Liver (tissue), 9 donors: ENCODE data around the gene BRWD1. TPM values are rescaled to one million over a fixed set of nuclear protein-coding genes. Genes with fewer than 3 reads are reported as not detected.

Experiments used
- DNase-seq: peaks from one replicate; pipeline ENCODE4 v3.0.0-alpha.2; 2017; ENCODE audit warnings: low spot score
- H3K27ac ChIP-seq, 2 donors: one replicate each; pipeline ENCODE4 v1.7.0; 2013; ENCODE audit warnings: inconsistent platforms in 2 of 2, low read length in 2 of 2, control low read depth in 1 of 2, low read depth in 1 of 2, mild to moderate bottlenecking in 1 of 2
- H3K27me3 ChIP-seq, 4 donors: one replicate each; pipeline versions ENCODE4 v1.6.1 to v1.7.0; 2013; ENCODE audit warnings: low read length in 3 of 4, inconsistent platforms in 1 of 4, mild to moderate bottlenecking in 1 of 4, moderate library complexity in 1 of 4; ENCODE audit not compliant: control insufficient read depth in 4 of 4, insufficient read depth in 4 of 4
- H3K36me3 ChIP-seq, 4 donors: one replicate each; pipeline versions ENCODE4 v1.6.1 to v1.7.0; 2013; ENCODE audit warnings: low read length in 3 of 4, mild to moderate bottlenecking in 3 of 4, low read depth in 1 of 4, moderate library complexity in 1 of 4; ENCODE audit not compliant: control insufficient read depth in 4 of 4, insufficient read depth in 3 of 4
- H3K4me1 ChIP-seq, 4 donors: one replicate each; pipeline versions ENCODE4 v1.6.1 to v1.7.0; 2013; ENCODE audit warnings: low read length in 3 of 4, mild to moderate bottlenecking in 3 of 4, moderate library complexity in 1 of 4; ENCODE audit not compliant: control insufficient read depth in 4 of 4, insufficient read depth in 4 of 4
- H3K4me3 ChIP-seq, 3 donors: one replicate each; pipeline versions ENCODE4 v1.6.1 to v1.7.0; 2013; ENCODE audit warnings: low read length in 3 of 3, control low read depth in 1 of 3, low read depth in 1 of 3, mild to moderate bottlenecking in 1 of 3
- H3K9ac ChIP-seq, 2 donors: one replicate each; pipeline ENCODE4 v1.7.0; 2013; ENCODE audit warnings: low read length in 2 of 2, mild to moderate bottlenecking in 2 of 2, moderate library complexity in 2 of 2, control low read depth in 1 of 2, low read depth in 1 of 2
- H3K9me3 ChIP-seq, 4 donors: one replicate each; pipeline versions ENCODE4 v1.6.1 to v1.7.0; 2013; ENCODE audit warnings: low read length in 3 of 4; ENCODE audit not compliant: control insufficient read depth in 4 of 4
- ATF3 ChIP-seq: IDR thresholded peaks from 2 replicates; pipeline ENCODE4 v1.6.1; 2016; ENCODE audit warnings: antibody characterized with exemption
- CTCF ChIP-seq: fragments of 150-350 bp; IDR thresholded peaks from 2 replicates; pipeline ENCODE4 v1.5.1; 2017; ENCODE audit warnings: improper control_type of control experiment, low read depth, low read length; ENCODE audit not compliant: missing input control
- EGR1 ChIP-seq, 2 donors: IDR thresholded peaks; 2 replicates each; pipeline ENCODE4 v1.6.1; 2016 to 2018; ENCODE audit warnings: antibody characterized with exemption in 2 of 2, low read depth in 2 of 2
- FOXA1 ChIP-seq: IDR thresholded peaks from 2 replicates; pipeline ENCODE4 v1.6.1; 2016; ENCODE audit warnings: antibody characterized with exemption
- FOXA2 ChIP-seq: IDR thresholded peaks from 2 replicates; pipeline ENCODE4 v1.6.1; 2016; ENCODE audit warnings: antibody characterized with exemption
- GABPA ChIP-seq, 2 donors: IDR thresholded peaks in 1 of 2; conservative IDR thresholded peaks in 1 of 2; 2 replicates each; pipeline ENCODE4 v1.6.1; 2016; ENCODE audit warnings: antibody characterized with exemption in 2 of 2, mild to moderate bottlenecking in 1 of 2, moderate library complexity in 1 of 2
- HNF4A ChIP-seq, 2 donors: conservative IDR thresholded peaks; 2 replicates each; pipeline ENCODE4 v1.6.1; 2016; ENCODE audit warnings: antibody characterized with exemption in 2 of 2, mild to moderate bottlenecking in 2 of 2
- HNF4G ChIP-seq: IDR thresholded peaks from 2 replicates; pipeline ENCODE4 v1.6.1; 2016; ENCODE audit warnings: antibody characterized with exemption
- JUND ChIP-seq, 2 donors: IDR thresholded peaks; 2 replicates each; pipeline ENCODE4 v1.6.1; 2016; ENCODE audit warnings: antibody characterized with exemption in 2 of 2
- MAX ChIP-seq: IDR thresholded peaks from 2 replicates; pipeline ENCODE4 v1.6.1; 2016; ENCODE audit warnings: antibody characterized with exemption
- NR2F2 ChIP-seq: IDR thresholded peaks from 2 replicates; pipeline ENCODE4 v1.6.1; 2016; ENCODE audit warnings: antibody characterized with exemption
- RAD21 ChIP-seq, 2 donors: IDR thresholded peaks; 2 replicates each; pipeline ENCODE4 v1.6.1; 2016; ENCODE audit warnings: antibody characterized with exemption in 2 of 2, mild to moderate bottlenecking in 2 of 2
- REST ChIP-seq: IDR thresholded peaks from 2 replicates; pipeline ENCODE4 v1.6.1; 2016; ENCODE audit warnings: antibody characterized with exemption, mild to moderate bottlenecking
- RXRA ChIP-seq, 2 donors: IDR thresholded peaks; 2 replicates each; pipeline ENCODE4 v1.6.1; 2017 to 2018; ENCODE audit warnings: antibody characterized with exemption in 2 of 2, mild to moderate bottlenecking in 1 of 2
- SP1 ChIP-seq: IDR thresholded peaks from 2 replicates; pipeline ENCODE4 v1.6.1; 2018; ENCODE audit warnings: antibody characterized with exemption, mild to moderate bottlenecking
- TAF1 ChIP-seq: conservative IDR thresholded peaks from 2 replicates; pipeline ENCODE4 v1.6.1; 2016; ENCODE audit warnings: antibody characterized with exemption, mild to moderate bottlenecking
- YY1 ChIP-seq: IDR thresholded peaks from 2 replicates; pipeline ENCODE4 v1.6.1; 2016; ENCODE audit warnings: antibody characterized with exemption, mild to moderate bottlenecking
- ZBTB33 ChIP-seq: IDR thresholded peaks from 2 replicates; pipeline ENCODE4 v1.6.1; 2016; ENCODE audit warnings: antibody characterized with exemption
- WGBS: extraction: QIAGEN DNeasy Blood & Tissue Kit; methylation state at CpG from one replicate; pipeline ENCODE4 v1.1.7; 2013; 5-methylcytosine and 5-hydroxymethylcytosine counted together
- polyA plus RNA-seq, 2 donors: library from polyadenylated mRNA; stranded (reverse) in 1 of 2; unstranded in 1 of 2; fragments of 200-250 nt in 1 of 2; fragments of >200 nt in 1 of 2; fragmentation: Nextera tagmentation in 1 of 2; extraction: Ambion mirVana in 1 of 2; gene quantifications; one replicate each; pipeline versions ENCODE4 v1.2.1 to v1.2.3, GENCODE V29; 2013 to 2015
- total RNA-seq, 2 donors: library from RNA; depleted of rRNA; stranded (reverse); fragments of >200 nt; gene quantifications; one replicate each; pipeline ENCODE4 v1.2.3, GENCODE V29; 2014
- donor health status: healthy.
- donor health status: healthy.
- donor health status: healthy.
- donor health status: healthy.
- donor health status: healthy.

The BRWD1 gene
- total and polyA plus RNA-seq, 4 donors = 5.2 to 56.6 (median 20.9) TPM

GRCh38 chr21:39176271-39176709, 137.1 kb downstream of the BRWD1 start (continued):
- TF ChIP-seq RAD21 (IDR thresholded peaks at IDR 0.05) = no peak
- no peak for TF ChIP-seq GABPA (IDR thresholded peaks at IDR 0.05 in 1 of 2, conservative IDR thresholded peaks at IDR 0.05 in 1 of 2)

- WGBS = 86% methylated on average over 10 of the region's 10 CpGs
- TF ChIP-seq MAX = no peak
- no peak for TF ChIP-seq FOXA1
- TF ChIP-seq EGR1 (IDR thresholded peaks at IDR 0.05; ENCODE audit: low read depth in 2 of 2) = no peak
- no peak for TF ChIP-seq CTCF
- no peak for TF ChIP-seq HNF4G
- no peak for TF ChIP-seq ATF3
- no peak for TF ChIP-seq FOXA2
- no peak for TF ChIP-seq SP1
- no peak for TF ChIP-seq ZBTB33
- no peak for TF ChIP-seq RXRA (IDR thresholded peaks at IDR 0.05)
- TF ChIP-seq HNF4A (conservative IDR thresholded peaks at IDR 0.05) = no peak
- no peaks in the 10 kb centered on the region for H3K9me3 ChIP-seq
- H3K27ac ChIP-seq = no peak overlapping the region
- H3K27me3 ChIP-seq = no peaks in the 10 kb centered on the region
- H3K4me1 ChIP-seq = no peaks in the 10 kb centered on the region
- H3K9ac ChIP-seq = no peak overlapping the region
- peaks cover 7 to 16% (median 11%) of the 10 kb centered on the region in 4 donors for H3K36me3 ChIP-seq
- DNase-seq = no peak
- no peak overlapping the region for H3K4me3 ChIP-seq
Observed at GRCh38 chr21:39175665-39176064, 137.8 kb downstream of the BRWD1 start.

GRCh38 chr21:39175154-39175553, 138.3 kb downstream of the BRWD1 start:
- Histone ChIP-seq H3K36me3 (peaks cover 7 to 16% (median 11%) of the 10 kb centered on the region in 4 donors), H3K9ac (no peak overlapping the region), H3K27ac (no peak overlapping the region), H3K4me1 (no peaks in the 10 kb centered on the region), H3K4me3 (no peak overlapping the region), H3K9me3 (no peaks in the 10 kb centered on the region), H3K27me3 (no peaks in the 10 kb centered on the region)
- DNase-seq = no peak
- WGBS = 80% methylated on average over 4 of the region's 4 CpGs
- TF ChIP-seq HNF4A (conservative IDR thresholded peaks at IDR 0.05) (no peak), RXRA (IDR thresholded peaks at IDR 0.05) (no peak), REST (no peak), EGR1 (IDR thresholded peaks at IDR 0.05; ENCODE audit: low read depth in 2 of 2) (no peak), TAF1 (no peak), RAD21 (IDR thresholded peaks at IDR 0.05) (peak; percentile 59 to 64), MAX (no peak), ATF3 (no peak), NR2F2 (no peak), GABPA (IDR thresholded peaks at IDR 0.05 in 1 of 2, conservative IDR thresholded peaks at IDR 0.05 in 1 of 2) (no peak), CTCF (peak; percentile 42), FOXA2 (no peak), JUND (IDR thresholded peaks at IDR 0.05) (no peak), HNF4G (no peak), SP1 (no peak), YY1 (no peak)
